Muscle of leg (tissue), 16 donors: ENCODE results near the gene RINT1. TPM values are rescaled to one million over a fixed set of nuclear protein-coding genes. Genes with fewer than 3 reads are reported as not detected.

Experiments used
- DNase-seq: peaks from one replicate; pipeline ENCODE4 v3.0.0; 2013
- H3K27ac ChIP-seq: one replicate; pipeline ENCODE4 v1.5.1; 2013; ENCODE audit warnings: mild to moderate bottlenecking, low read length, control low read depth
- H3K27me3 ChIP-seq: one replicate; pipeline ENCODE4 v1.6.1; 2013; ENCODE audit warnings: low read length; ENCODE audit not compliant: control insufficient read depth, insufficient read depth
- H3K36me3 ChIP-seq: one replicate; pipeline ENCODE4 v1.6.1; 2013; ENCODE audit warnings: low read length; ENCODE audit not compliant: control insufficient read depth, insufficient read depth
- H3K4me1 ChIP-seq: one replicate; pipeline ENCODE4 v1.6.1; 2013; ENCODE audit warnings: low read length; ENCODE audit not compliant: control insufficient read depth, insufficient read depth
- H3K4me3 ChIP-seq: one replicate; pipeline ENCODE4 v1.5.1; 2013; ENCODE audit warnings: low read length, control low read depth
- H3K9me3 ChIP-seq: replicated peaks from 2 replicates; pipeline ENCODE4 v1.6.1; 2013; ENCODE audit warnings: low read depth, low read length; ENCODE audit not compliant: control insufficient read depth
- WGBS: methylation state at CpG from one replicate; pipeline ENCODE4 v1.1.5; 2013; ENCODE audit warnings: missing lambda C conversion rate; ENCODE audit not compliant: insufficient coverage; 5-methylcytosine and 5-hydroxymethylcytosine counted together
- long read RNA-seq, 11 donors: transcript quantifications; one replicate each; lab custom pipeline, GENCODE V29; 2026
- polyA plus RNA-seq, 8 donors: library from polyadenylated mRNA; unstranded; fragments of 120-200 nt; gene quantifications; one replicate each; pipeline versions ENCODE4 v1.2.1 to v1.2.3, GENCODE V29; 2013; ENCODE audit warnings: inconsistent platforms in 1 of 8, low replicate concordance in 1 of 8; ENCODE audit not compliant: insufficient read length in 8 of 8, insufficient read depth in 1 of 8
- total RNA-seq: library from RNA; stranded (reverse); fragments of 120-200 nt; gene quantifications from one replicate; pipeline ENCODE4 v1.2.4, GENCODE V29; 2013

Gene RINT1
- 11.0 TPM for total RNA-seq
- 10 to 100 TPM; 11.9 to 23.5 (median 16.7) TPM for polyA plus RNA-seq
- long read RNA-seq, donor 1 = 0 reads
- long read RNA-seq, donor 2 = 0 reads
- long read RNA-seq, donor 3, partial matches to known transcripts = 0 of 3 reads
- long read RNA-seq, donor 3, other reads (novel, unspliced or antisense) = 0 of 3 reads
- long read RNA-seq, donor 4, partial matches to known transcripts = 0 of 1 reads
- long read RNA-seq, donor 4, other reads (novel, unspliced or antisense) = 0 of 1 reads
- long read RNA-seq, donor 5, transcript RINT1-201 (15 exons, 2,976 nt) = major isoform, 11 of 16 reads
- long read RNA-seq, donor 5, partial matches to known transcripts = 5 of 16 reads
- long read RNA-seq, donor 5, other reads (novel, unspliced or antisense) = 0 of 16 reads
- long read RNA-seq, donor 6, partial matches to known transcripts = 0 of 2 reads
- long read RNA-seq, donor 6, other reads (novel, unspliced or antisense) = 0 of 2 reads
- long read RNA-seq, donor 7 = 0 reads
- long read RNA-seq, donor 8, partial matches to known transcripts = 0 of 1 reads
- long read RNA-seq, donor 8, other reads (novel, unspliced or antisense) = 0 of 1 reads
- long read RNA-seq, donor 9, partial matches to known transcripts = 0 of 2 reads
- long read RNA-seq, donor 9, other reads (novel, unspliced or antisense) = 0 of 2 reads
- long read RNA-seq, donor 10, partial matches to known transcripts = 0 of 1 reads
- long read RNA-seq, donor 10, other reads (novel, unspliced or antisense) = 0 of 1 reads
- long read RNA-seq, donor 11, partial matches to known transcripts = 0 of 2 reads
- long read RNA-seq, donor 11, other reads (novel, unspliced or antisense) = 0 of 2 reads

DNA sequence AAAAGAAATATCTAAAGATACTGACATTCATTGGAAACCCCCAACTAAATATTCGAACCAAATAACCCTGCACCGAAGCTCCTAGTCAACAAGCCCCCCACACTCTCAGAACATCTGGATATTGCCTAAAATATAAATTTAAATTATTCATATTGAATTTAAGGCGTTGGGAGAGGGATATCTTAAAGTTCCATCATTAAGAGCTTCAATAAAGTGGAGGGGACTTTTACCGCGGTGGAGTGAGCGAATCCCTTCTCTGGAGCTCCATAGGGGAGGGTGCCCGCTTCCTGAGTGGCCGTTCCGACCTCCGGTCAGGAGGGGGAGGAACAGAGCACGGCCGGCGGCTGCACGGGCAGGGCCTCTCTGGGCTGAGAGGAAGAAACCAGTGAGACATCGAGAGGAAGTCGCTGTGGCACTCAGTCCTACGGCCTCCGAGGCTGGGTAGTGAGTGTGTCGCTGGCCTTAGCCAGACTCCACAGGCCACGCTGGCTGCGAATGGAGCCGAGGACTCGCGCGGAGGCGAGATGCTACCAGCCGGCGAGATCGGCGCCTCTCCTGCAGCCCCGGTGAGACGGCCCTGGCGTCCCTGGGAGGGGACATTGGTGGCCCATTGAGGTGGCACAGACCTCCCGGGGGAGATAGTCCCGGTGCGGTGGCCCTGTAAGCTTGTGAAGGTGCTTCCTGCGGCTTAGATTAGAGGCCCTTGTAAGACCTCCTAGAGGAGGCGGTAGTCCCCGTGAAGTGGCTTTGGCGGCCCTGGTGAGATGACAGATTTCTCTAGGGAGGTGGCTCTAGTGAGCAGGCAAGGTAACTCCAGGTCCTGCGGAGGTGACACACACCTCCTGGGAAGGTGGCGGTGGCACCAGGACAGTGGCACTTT is at the start of gene RINT1:
Gene RINT1 (plus strand): TSS at position 410 of the 880 bp plus-strand sequence. CDS start 115 bp downstream, at position 525.
- Histone ChIP-seq H3K4me1 (peaks cover 16% of the 10 kb centered on the region), H3K4me3 (peak within 1 kb of the TSS; percentile 93), H3K27ac (peak within 1 kb of the TSS; percentile 67), H3K9me3 (no peaks in the 10 kb centered on the region), H3K36me3 (peaks cover 9% of the 10 kb centered on the region), H3K27me3 (no peaks in the 10 kb centered on the region)
- under 1% methylated on average over 36 of the region's 42 CpGs for WGBS
- DNase-seq = peak; percentile 96

DNA sequence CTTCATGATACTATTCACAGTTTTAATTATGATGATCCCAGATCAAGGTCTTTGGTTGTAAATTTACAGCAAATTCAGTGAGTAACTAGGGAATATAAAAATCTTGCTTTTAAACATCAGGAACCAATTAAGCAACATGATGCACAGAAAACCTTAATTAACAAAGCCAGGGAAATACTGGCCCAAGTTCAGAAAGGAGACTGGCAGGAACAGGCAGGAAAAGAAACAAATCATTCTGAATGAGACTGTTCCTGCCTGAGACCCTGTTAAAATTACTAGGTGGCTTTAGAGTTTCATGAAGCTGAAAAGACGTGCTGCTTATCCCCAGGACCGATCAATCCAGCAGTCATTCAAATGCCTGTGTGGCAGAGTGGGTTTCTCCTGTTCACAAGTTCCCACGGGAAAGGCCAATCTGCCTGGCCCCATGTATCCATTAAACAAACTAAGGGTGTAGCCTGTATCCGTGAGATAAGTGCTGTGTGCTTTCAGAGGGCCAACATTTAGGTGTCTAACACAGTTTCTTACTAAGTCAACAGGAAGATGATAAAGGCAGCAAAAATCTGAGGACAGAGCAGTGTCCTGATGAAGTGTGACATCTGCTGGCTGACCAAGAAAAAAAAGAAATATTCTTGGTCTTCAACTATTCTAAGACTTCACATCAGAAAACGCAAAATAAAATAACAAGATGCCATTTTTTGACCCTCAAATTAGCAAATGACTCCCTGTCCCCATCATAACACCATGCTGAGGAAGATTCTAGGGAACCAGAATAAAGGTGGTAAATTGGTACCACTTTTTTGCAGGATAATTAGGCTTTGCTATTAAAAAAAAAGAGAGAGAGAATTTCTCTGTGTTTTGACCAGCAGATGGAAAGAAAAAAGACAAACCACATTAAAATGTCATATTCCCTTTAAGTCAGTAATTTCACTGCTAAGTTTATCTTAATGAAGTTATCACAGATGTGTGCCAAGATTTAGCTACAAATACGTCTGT is 44.1 kb upstream of the RINT1 start:
- Histone ChIP-seq H3K4me1 (peaks cover 4% of the 10 kb centered on the region), H3K27me3 (no peaks in the 10 kb centered on the region), H3K4me3 (no peak overlapping the region), H3K9me3 (no peaks in the 10 kb centered on the region), H3K27ac (no peak overlapping the region), H3K36me3 (peaks cover 21% of the 10 kb centered on the region)
- peak; percentile 68 for DNase-seq
- WGBS = no CpG with 5 or more reads among the region's 6 CpGs

DNA sequence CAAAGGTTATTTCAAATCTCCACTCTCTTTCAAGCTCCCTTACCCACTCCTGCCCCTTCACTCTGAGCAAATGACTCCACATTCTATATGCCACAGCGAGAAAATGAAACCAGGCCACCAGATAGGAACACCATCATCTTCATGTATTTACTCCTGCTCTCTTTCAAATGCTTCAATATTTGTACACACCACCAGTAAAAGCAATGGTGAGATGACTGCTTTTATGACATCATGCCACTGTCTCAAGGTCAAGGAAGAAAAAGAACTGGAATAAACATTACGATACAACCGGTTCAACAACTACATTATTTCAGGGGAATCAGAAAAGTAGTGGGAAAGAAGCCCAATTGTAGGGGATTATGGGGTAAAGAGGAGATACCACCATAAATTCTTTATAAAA is 42.6 kb upstream of the RINT1 start:
- Histone ChIP-seq H3K27me3 (no peaks in the 10 kb centered on the region), H3K27ac (no peak overlapping the region), H3K4me1 (peaks cover 4% of the 10 kb centered on the region), H3K36me3 (peaks cover 21% of the 10 kb centered on the region), H3K9me3 (no peaks in the 10 kb centered on the region), H3K4me3 (no peak overlapping the region)
- no peak for DNase-seq
- 100% methylated on average over 1 of the region's 3 CpGs for WGBS

DNA sequence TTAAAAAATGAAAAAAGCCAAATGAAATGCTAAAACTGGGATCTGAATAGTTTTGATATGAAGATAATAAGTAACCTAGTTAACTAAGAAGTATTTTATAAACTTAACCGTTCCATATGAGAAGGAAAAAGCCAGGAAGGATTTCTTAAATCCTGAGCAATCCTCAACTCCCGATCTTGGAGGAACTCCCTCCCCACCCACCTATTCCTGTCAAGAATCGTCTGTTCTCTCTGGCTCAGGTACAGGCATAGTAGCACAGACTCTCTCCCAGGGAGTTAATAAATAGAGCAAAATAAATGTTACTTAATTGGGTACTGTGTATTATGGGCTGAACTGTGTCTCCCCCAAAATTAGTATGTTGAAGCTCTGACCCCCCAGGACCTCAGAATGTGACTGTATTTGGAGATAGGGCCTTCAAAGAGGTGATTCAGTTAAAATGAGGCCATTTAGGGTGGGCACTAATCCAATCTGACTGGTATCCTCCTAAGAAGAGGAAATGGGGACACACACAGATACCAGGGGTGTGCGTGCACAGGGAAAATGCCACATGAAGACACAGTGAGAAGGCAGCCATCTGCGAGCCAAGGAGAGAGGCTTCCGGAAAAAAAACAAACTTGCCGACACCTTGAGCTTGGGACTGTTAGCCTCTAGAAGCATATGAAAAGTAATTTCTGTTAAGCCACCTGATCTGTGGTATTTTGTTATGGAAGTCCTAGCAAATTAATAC is 38.6 kb upstream of the RINT1 start:
- H3K4me3 ChIP-seq = no peak overlapping the region
- DNase-seq = no peak
- WGBS = 57% methylated on average over 3 of the region's 7 CpGs

DNA sequence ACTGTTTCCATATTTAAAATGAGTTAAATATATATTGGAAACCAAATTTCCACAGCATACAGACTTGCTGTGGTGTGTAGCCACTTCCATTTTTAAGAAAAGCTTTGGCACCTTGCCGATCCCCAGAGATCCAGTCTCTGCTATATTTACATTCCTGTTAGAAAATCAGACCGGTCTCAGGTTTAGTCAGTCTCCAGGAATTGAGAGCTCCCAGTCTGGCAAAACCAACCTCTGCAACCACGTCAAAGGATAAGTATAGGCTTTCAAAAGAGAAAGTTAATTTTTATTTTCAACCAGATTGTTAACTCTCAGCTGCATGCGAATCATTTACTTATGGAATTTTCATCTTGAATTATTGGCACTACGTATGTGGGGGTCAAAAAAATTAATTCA is 38.1 kb upstream of the RINT1 start:
- WGBS = 57% methylated on average over 1 of the region's 5 CpGs
- peak; percentile 62 for DNase-seq
- Histone ChIP-seq H3K27me3 (no peaks in the 10 kb centered on the region), H3K27ac (no peak overlapping the region), H3K36me3 (peaks cover 11% of the 10 kb centered on the region), H3K4me1 (no peaks in the 10 kb centered on the region), H3K9me3 (no peaks in the 10 kb centered on the region), H3K4me3 (no peak overlapping the region)

More for the DNA sequence above, 38.6 kb upstream of the RINT1 start:
- Histone ChIP-seq H3K36me3 (peaks cover 9% of the 10 kb centered on the region), H3K4me1 (no peaks in the 10 kb centered on the region), H3K9me3 (no peaks in the 10 kb centered on the region), H3K27me3 (no peaks in the 10 kb centered on the region), H3K27ac (no peak overlapping the region)

DNA sequence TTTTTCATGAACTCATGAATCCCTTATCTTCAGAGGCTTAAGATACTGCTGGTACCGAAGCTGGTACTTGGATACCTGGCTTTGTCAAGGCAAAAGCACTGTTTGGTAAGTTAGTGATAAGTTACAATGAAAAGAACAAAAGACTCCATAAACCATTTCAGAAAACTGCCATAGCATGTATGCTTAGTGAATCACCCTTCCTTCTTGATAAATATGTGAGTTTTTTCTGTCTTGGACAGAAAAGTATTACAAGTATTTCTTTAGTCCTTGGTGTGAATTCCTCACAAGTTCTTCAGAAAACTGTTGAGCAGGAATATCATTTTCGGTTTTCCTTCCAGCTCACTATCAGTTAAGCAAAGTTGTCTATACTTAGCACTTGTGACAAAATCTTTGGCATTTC is 35.5 kb upstream of the RINT1 start:
- no peaks in the 10 kb centered on the region for H3K9me3 ChIP-seq
- no peak overlapping the region for H3K27ac ChIP-seq
- DNase-seq = no peak
- H3K4me3 ChIP-seq = no peak overlapping the region
- H3K27me3 ChIP-seq = no peaks in the 10 kb centered on the region
- H3K4me1 ChIP-seq = no peaks in the 10 kb centered on the region
- WGBS = no CpG with 5 or more reads among the region's 2 CpGs
- peaks cover 16% of the 10 kb centered on the region for H3K36me3 ChIP-seq

DNA sequence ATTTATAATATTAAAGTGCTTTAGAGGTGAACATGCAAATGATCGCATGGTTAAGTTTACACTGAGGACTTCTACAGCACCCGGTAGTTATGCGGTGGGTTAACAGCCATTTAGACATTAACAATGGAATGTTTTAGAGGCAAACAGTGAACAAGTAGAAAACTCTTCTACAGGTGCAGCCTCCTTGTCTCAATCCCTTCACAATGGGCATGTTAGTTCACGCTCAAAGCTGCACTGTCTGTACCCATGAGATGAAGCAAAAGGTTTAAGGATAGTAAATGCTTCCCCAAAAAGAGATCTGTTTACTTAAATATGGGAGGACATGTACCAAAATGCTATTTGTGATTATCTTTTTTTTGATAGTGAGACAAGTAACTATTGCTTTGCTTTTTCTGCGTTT is 35.0 kb upstream of the RINT1 start:
- Histone ChIP-seq H3K36me3 (peaks cover 18% of the 10 kb centered on the region), H3K9me3 (no peaks in the 10 kb centered on the region), H3K4me1 (no peaks in the 10 kb centered on the region), H3K4me3 (no peak overlapping the region), H3K27me3 (no peaks in the 10 kb centered on the region), H3K27ac (no peak overlapping the region)
- no peak for DNase-seq
- whole genome bisulfite sequencing = no CpG with 5 or more reads among the region's 5 CpGs

DNA sequence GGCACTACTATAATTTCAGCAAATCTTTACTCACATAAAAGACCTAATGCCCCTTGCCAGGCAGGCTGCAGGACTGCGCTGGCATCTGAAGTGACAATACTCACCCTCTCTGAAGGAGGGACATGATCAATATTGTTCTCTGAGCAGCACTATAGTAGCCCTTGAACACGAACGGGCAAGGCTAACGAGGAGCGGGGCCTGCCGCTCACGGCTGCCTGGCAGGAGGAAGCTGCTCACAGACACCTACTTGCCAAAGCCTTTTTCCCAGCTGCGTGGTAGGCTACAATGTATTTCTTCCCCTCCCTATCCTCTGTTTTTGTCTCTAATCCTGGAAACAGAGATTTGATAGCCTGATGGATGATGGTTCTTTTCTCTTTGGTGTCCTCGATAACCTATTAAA is 29.8 kb upstream of the RINT1 start:
- H3K27me3 ChIP-seq = no peaks in the 10 kb centered on the region
- H3K36me3 ChIP-seq = peaks cover 27% of the 10 kb centered on the region
- H3K4me1 ChIP-seq = no peaks in the 10 kb centered on the region
- H3K4me3 ChIP-seq = no peak overlapping the region
- no peak overlapping the region for H3K27ac ChIP-seq
- WGBS = 81% methylated on average over 7 of the region's 9 CpGs
- H3K9me3 ChIP-seq = no peaks in the 10 kb centered on the region
- DNase-seq = no peak
